Fibroblast of lung (primary cell): ENCODE measurements around the gene KRABD2.
"Not testable (repeated sequence)": the region's sequence is repeated elsewhere in the genome, so short reads cannot be mapped to it uniquely, and the experiment has no call there.

Experiments
- DNase-seq, 2 donors: peaks; one replicate each; pipeline versions ENCODE4 v3.0.0 to v3.0.0-alpha.2; 2010; ENCODE audit warnings: low read depth in 2 of 2
- H2AFZ ChIP-seq: 2 replicates; pipeline ENCODE4 v1.5.1; 2012; ENCODE audit warnings: low read length, control low read depth, inconsistent platforms
- H3K27ac ChIP-seq: 2 replicates; pipeline ENCODE4 v1.5.1; 2011; ENCODE audit warnings: low read length, control low read depth; ENCODE audit not compliant: insufficient read depth
- H3K27me3 ChIP-seq: 2 replicates; pipeline ENCODE4 v1.5.1; 2011; ENCODE audit warnings: mild to moderate bottlenecking, low read length; ENCODE audit not compliant: control insufficient read depth, insufficient read depth
- H3K36me3 ChIP-seq: 2 replicates; pipeline ENCODE4 v1.5.1; 2011; ENCODE audit warnings: low read length; ENCODE audit not compliant: control insufficient read depth, insufficient read depth
- H3K4me1 ChIP-seq: 2 replicates; pipeline ENCODE4 v1.5.1; 2011; ENCODE audit warnings: low read length; ENCODE audit not compliant: control insufficient read depth, insufficient read depth; ENCODE audit errors: extremely low read depth
- H3K4me2 ChIP-seq: 2 replicates; pipeline ENCODE4 v1.5.1; 2011; ENCODE audit warnings: low read length, control low read depth; ENCODE audit not compliant: insufficient read depth; ENCODE audit errors: extremely low read depth
- H3K4me3 ChIP-seq, 4 experiments: fragments of 200-600 bp in 1 of 4; sonication (generic) in 1 of 4; replicated peaks in 1 of 4; 2 replicates each; pipeline ENCODE4 v1.5.1; 2011 to 2016; ENCODE audit warnings: low read length in 4 of 4, low read depth in 3 of 4, mild to moderate bottlenecking in 3 of 4, control low read depth in 2 of 4, inconsistent platforms in 1 of 4, mixed read lengths in 1 of 4; ENCODE audit not compliant: insufficient read depth in 1 of 4; ENCODE audit errors: control extremely low read depth in 1 of 4
- H3K79me2 ChIP-seq: 2 replicates; pipeline ENCODE4 v1.5.1; 2012; ENCODE audit warnings: mild to moderate bottlenecking, low read length, inconsistent platforms; ENCODE audit not compliant: control insufficient read depth, insufficient read depth
- H3K9ac ChIP-seq: 2 replicates; pipeline ENCODE4 v1.5.1; 2011; ENCODE audit warnings: mild to moderate bottlenecking, low read length, control low read depth; ENCODE audit not compliant: insufficient read depth
- H3K9me3 ChIP-seq: 2 replicates; pipeline ENCODE4 v1.5.1; 2012; ENCODE audit warnings: low read depth, low read length; ENCODE audit not compliant: control insufficient read depth, insufficient read depth
- H4K20me1 ChIP-seq: 2 replicates; pipeline ENCODE4 v1.5.1; 2011; ENCODE audit warnings: low read length; ENCODE audit not compliant: control insufficient read depth, insufficient read depth; ENCODE audit errors: extremely low read depth
- CTCF ChIP-seq, 2 donors: IDR thresholded peaks in 1 of 2; conservative IDR thresholded peaks in 1 of 2; 1 replicate in 1 of 2; 2 replicates in 1 of 2; pipeline ENCODE4 v1.5.1; 2011 to 2012; ENCODE audit warnings: low read length in 2 of 2, control low read depth in 1 of 2, inconsistent platforms in 1 of 2, low read depth in 1 of 2, mild to moderate bottlenecking in 1 of 2
- EZH2 ChIP-seq: IDR thresholded peaks from 2 replicates; pipeline ENCODE4 v1.5.1; 2012; ENCODE audit warnings: low read length, control low read depth, mild to moderate bottlenecking; ENCODE audit errors: missing control alignments

Gene KRABD2

GRCh38 chr17:8353736-8354135 is 22.8 kb downstream of the KRABD2 start:
- no peaks in the 10 kb centered on the region for H3K79me2 ChIP-seq
- H3K4me2 ChIP-seq, result no peak overlapping the region
- no peaks in the 10 kb centered on the region for H3K36me3 ChIP-seq
- no peak for DNase-seq
- H3K27ac ChIP-seq, result no peak overlapping the region
- no peaks in the 10 kb centered on the region for H3K27me3 ChIP-seq
- H3K4me1 ChIP-seq, result no peaks in the 10 kb centered on the region
- H4K20me1 ChIP-seq, result no peaks in the 10 kb centered on the region
- no peak overlapping the region for H3K9ac ChIP-seq
- no peak overlapping the region for H2AFZ ChIP-seq
- no peak overlapping the region for H3K4me3 ChIP-seq
- H3K9me3 ChIP-seq, result no peaks in the 10 kb centered on the region
- TF ChIP-seq EZH2, result no peak
- TF ChIP-seq CTCF (conservative IDR thresholded peaks at IDR 0.05 in 1 of 2, IDR thresholded peaks at IDR 0.05 in 1 of 2; ENCODE audit: low read depth in 1 of 2, low read length in 2 of 2), result no peak

GRCh38 chr17:8350339-8350738 is 26.2 kb downstream of the KRABD2 start:
- Histone ChIP-seq H3K4me1 (no peaks in the 10 kb centered on the region), H3K36me3 (no peaks in the 10 kb centered on the region), H3K79me2 (no peaks in the 10 kb centered on the region), H3K4me2 (no peak overlapping the region), H3K4me3 (no peak overlapping the region), H2AFZ (no peak overlapping the region), H3K9ac (no peak overlapping the region), H4K20me1 (no peaks in the 10 kb centered on the region), H3K27me3 (peaks cover 7% of the 10 kb centered on the region), H3K9me3 (no peaks in the 10 kb centered on the region), H3K27ac (no peak overlapping the region)
- TF ChIP-seq CTCF (conservative IDR thresholded peaks at IDR 0.05 in 1 of 2, IDR thresholded peaks at IDR 0.05 in 1 of 2; ENCODE audit: low read depth in 1 of 2, low read length in 2 of 2) (no peak), EZH2 (no peak)
- no peak for DNase-seq

- not testable (repeated sequence) for H3K9ac ChIP-seq, H3K4me1 ChIP-seq, H3K27ac ChIP-seq, H2AFZ ChIP-seq, H3K4me3 ChIP-seq, H3K27me3 ChIP-seq, H3K9me3 ChIP-seq, H3K4me2 ChIP-seq, DNase-seq, H4K20me1 ChIP-seq, H3K79me2 ChIP-seq, H3K36me3 ChIP-seq
These were observed 29.5 kb downstream of the KRABD2 start for GRCh38 chr17:8347001-8347400.
